Pancreas (tissue), 10 donors: Measurements from ENCODE around the gene DCTN1. TPM values are rescaled to one million over a fixed set of nuclear protein-coding genes. Genes with fewer than 3 reads are reported as not detected.

Experiments used
- ATAC-seq, 4 donors: fragments of 200-7000 bp; cut with Tn5 transposase; one replicate each; pipeline versions ENCODE4 v1.8.0 to v1.9.1; 2020; ENCODE audit warnings: mild to moderate bottlenecking in 4 of 4, moderate library complexity in 4 of 4
- DNase-seq, 6 donors: peaks; one replicate each; pipeline ENCODE4 v3.0.0-alpha.2; 2020
- FAIRE-seq: peaks from 2 replicates; lab custom pipeline; 2012; peaks lifted over from hg19 to GRCh38; lab: Jason Lieb, UNC
- H3K27ac ChIP-seq, 4 donors: fragments of 200-600 bp; sonication (generic); 1 replicate in 3 of 4; 2 replicates in 1 of 4; pipeline versions ENCODE4 v1.5.0 to v1.8.0; 2020
- H3K27me3 ChIP-seq, 4 donors: fragments of 200-600 bp; one replicate each; pipeline ENCODE4 v1.8.0; 2021
- H3K36me3 ChIP-seq, 3 donors: fragments of 200-600 bp; sonication (generic) in 1 of 3; one replicate each; pipeline versions ENCODE4 v1.5.0 to v1.8.0; 2020 to 2021
- H3K4me1 ChIP-seq, 3 donors: fragments of 200-600 bp; one replicate each; pipeline ENCODE4 v1.8.0; 2021
- H3K4me3 ChIP-seq, 4 donors: fragments of 200-600 bp; sonication (generic) in 2 of 4; one replicate each; pipeline versions ENCODE4 v1.5.0 to v1.8.0; 2020 to 2021
- H3K9me3 ChIP-seq, 4 donors: fragments of 200-600 bp; one replicate each; pipeline ENCODE4 v1.8.0; 2021
- CTCF ChIP-seq, 4 donors: fragments of 200-600 bp; sonication (generic) in 3 of 4; IDR thresholded peaks; one replicate each; pipeline versions ENCODE4 v1.5.0 to v1.8.0; 2021; ENCODE audit warnings: antibody characterized with exemption in 4 of 4
- WGBS, 2 donors: extraction: QIAGEN DNeasy Blood & Tissue Kit; methylation state at CpG; one replicate each; pipeline ENCODE4 v1.1.7; 2013; 5-methylcytosine and 5-hydroxymethylcytosine counted together
- intact Hi-C, 3 donors: fragments of 100-400 bp; cut with DNase I; formaldehyde crosslinking; loops; one replicate each; pipeline versions ENCODE4 v1.11.1 to v1.14.2; 2022
- polyA plus RNA-seq, 2 donors: library from polyadenylated mRNA; stranded (reverse); fragments of 200-250 nt; gene quantifications; one replicate each; pipeline ENCODE4 v1.2.3, GENCODE V29; 2013
- total RNA-seq, 6 donors: library from RNA; stranded (reverse); fragmentation: NEBNext Ultra II Directional in 4 of 6; extraction: Animal tissue kit (Norgen Biotek cat#: 25700) in 4 of 6; gene quantifications; one replicate each; pipeline versions ENCODE4 v1.2.1 to v1.2.4, GENCODE V29; 2021 to 2023
- donor health status: healthy with polysubstance abuse.
- donor health status: DM: no; HTN: no; CAD: no; lungs with moderate emphysema.
- donor health status: DM: no; HTN: no; CAD: no.
- donor health status: control.
- donor health status: control.
- donor health status: Bipolar disorder and iron deficiency.
- donor health status: DM: yes; HTN: yes; CAD: no.
- donor health status: DM: no; HTN: no; CAD: no.
- donor health status: DM: no; HTN: no; CAD: no.
- donor health status: DM: yes; HTN: yes; CAD: no.

Gene DCTN1
- total and polyA plus RNA-seq, 8 donors, result 37.7 to 84.7 (median 51.3) TPM

- Histone ChIP-seq H3K4me3 (no peak overlapping the region), H3K9me3 (no peaks in the 10 kb centered on the region), H3K27ac (no peak overlapping the region), H3K27me3 (no peaks in the 10 kb centered on the region), H3K36me3 (peaks cover 3 to 41% (median 19%) of the 10 kb centered on the region in 3 donors), H3K4me1 (peaks cover 0 to 3% (median 0%) of the 10 kb centered on the region in 3 donors)
- DNase-seq (no peak), FAIRE-seq (no peak), ATAC-seq (no peak)
- intact Hi-C loops, result no loop called here
- TF ChIP-seq CTCF (IDR thresholded peaks at IDR 0.05), result no peak
- WGBS, 2 donors, result 83 to 87% methylated on average over 7 of the region's 7 CpGs
Observed at GRCh38 chr2:74425523-74425922, 45.4 kb upstream of the DCTN1 start.

- intact Hi-C loops, result no loop called here
- Histone ChIP-seq H3K27me3 (no peaks in the 10 kb centered on the region), H3K27ac (no peak overlapping the region), H3K4me3 (no peak overlapping the region), H3K4me1 (peaks cover 0 to 4% (median 0%) of the 10 kb centered on the region in 3 donors), H3K36me3 (peaks cover 3 to 35% (median 19%) of the 10 kb centered on the region in 3 donors), H3K9me3 (no peaks in the 10 kb centered on the region)
- 72 to 79% methylated on average over 5 of the region's 5 CpGs for WGBS, 2 donors
- FAIRE-seq, result no peak
- no peak for DNase-seq
- TF ChIP-seq CTCF (IDR thresholded peaks at IDR 0.05), result no peak
- ATAC-seq, result no peak
Observed at GRCh38 chr2:74424995-74425406, 44.9 kb upstream of the DCTN1 start.

GRCh38 chr2:74424139-74424992, 44.3 kb upstream of the DCTN1 start:
- Histone ChIP-seq H3K9me3 (no peaks in the 10 kb centered on the region), H3K4me3 (no peak overlapping the region), H3K27ac (no peak overlapping the region), H3K36me3 (peaks cover 0 to 29% (median 15%) of the 10 kb centered on the region in 3 donors), H3K4me1 (peaks cover 0 to 4% (median 0%) of the 10 kb centered on the region in 3 donors), H3K27me3 (no peaks in the 10 kb centered on the region)
- 50 to 70% methylated on average over 5 of the region's 5 CpGs for whole genome bisulfite sequencing, 2 donors
- no peak for TF ChIP-seq CTCF (IDR thresholded peaks at IDR 0.05)
- no peak for DNase-seq
- FAIRE-seq, result no peak
- ATAC-seq, result no peak
- intact Hi-C loops, result no loop called here

- intact Hi-C loops, result no loop called here
- peak in 1 of 6 donors; percentile 67 for DNase-seq
- Histone ChIP-seq H3K27me3 (no peaks in the 10 kb centered on the region), H3K4me3 (no peak overlapping the region), H3K4me1 (peaks cover 0 to 4% (median 0%) of the 10 kb centered on the region in 3 donors), H3K36me3 (peaks cover 0 to 20% (median 6%) of the 10 kb centered on the region in 3 donors), H3K27ac (no peak overlapping the region), H3K9me3 (no peaks in the 10 kb centered on the region)
- TF ChIP-seq CTCF (IDR thresholded peaks at IDR 0.05), result no peak
- no peak for ATAC-seq
- WGBS, 2 donors, result 56 to 61% methylated on average over 9 of the region's 9 CpGs
- no peak for FAIRE-seq
Observed at GRCh38 chr2:74423231-74424095, 43.4 kb upstream of the DCTN1 start.
